H9 (cell line): ENCODE results near the gene ATXN10. TPM values are rescaled to one million over a fixed set of nuclear protein-coding genes. Genes with fewer than 3 reads are reported as not detected.

Experiments used
- DNase-seq: peaks from one replicate; pipeline ENCODE4 v3.0.0-alpha.2; 2017
- H2AFZ ChIP-seq: one replicate; pipeline ENCODE4 v1.6.1; 2013; ENCODE audit warnings: mild to moderate bottlenecking, low read length, control low read depth, moderate library complexity
- H2AK5ac ChIP-seq: 2 replicates; pipeline ENCODE4 v1.6.1; 2013; ENCODE audit warnings: low read length, control low read depth, mixed read lengths; ENCODE audit not compliant: insufficient read length
- H2BK120ac ChIP-seq: one replicate; pipeline ENCODE4 v1.6.1; 2013; ENCODE audit warnings: low read depth, mild to moderate bottlenecking, low read length, control low read depth, inconsistent platforms; ENCODE audit not compliant: poor library complexity, severe bottlenecking
- H2BK12ac ChIP-seq: 2 replicates; pipeline ENCODE4 v1.6.1; 2013; ENCODE audit warnings: low read length, control low read depth, mixed read lengths, low read depth; ENCODE audit not compliant: insufficient read length
- H2BK15ac ChIP-seq: 2 replicates; pipeline ENCODE4 v1.6.1; 2013; ENCODE audit warnings: low read depth, low read length, control low read depth
- H2BK20ac ChIP-seq: one replicate; pipeline ENCODE4 v1.6.1; 2013; ENCODE audit warnings: low read depth, mild to moderate bottlenecking, low read length, control low read depth, inconsistent platforms; ENCODE audit not compliant: poor library complexity, severe bottlenecking
- H2BK5ac ChIP-seq: 2 replicates; pipeline ENCODE4 v1.6.1; 2013; ENCODE audit warnings: low read length, control low read depth, mixed read lengths; ENCODE audit not compliant: insufficient read length
- H3K14ac ChIP-seq: 2 replicates; pipeline ENCODE4 v1.6.1; 2013; ENCODE audit warnings: low read length, control low read depth; ENCODE audit not compliant: insufficient read depth
- H3K18ac ChIP-seq: 2 replicates; pipeline ENCODE4 v1.6.1; 2013; ENCODE audit warnings: low read depth, mild to moderate bottlenecking, mixed read lengths, low read length, control low read depth; ENCODE audit not compliant: insufficient read length
- H3K23ac ChIP-seq: 2 replicates; pipeline ENCODE4 v1.6.1; 2013; ENCODE audit warnings: low read length, control low read depth, mixed read lengths, low read depth; ENCODE audit not compliant: insufficient read length
- H3K23me2 ChIP-seq: 2 replicates; pipeline ENCODE4 v1.6.1; 2013; ENCODE audit warnings: low read depth, mild to moderate bottlenecking, mixed read lengths, low read length, control low read depth; ENCODE audit not compliant: insufficient read length, poor library complexity, severe bottlenecking
- H3K27ac ChIP-seq: 2 replicates; pipeline ENCODE4 v1.5.1; 2013; ENCODE audit warnings: low read length, control low read depth, mixed read lengths, low read depth; ENCODE audit not compliant: insufficient read length
- H3K27me3 ChIP-seq: 2 replicates; pipeline ENCODE4 v1.6.1; 2013; ENCODE audit warnings: low read length, control low read depth, inconsistent platforms; ENCODE audit not compliant: insufficient read depth
- H3K4ac ChIP-seq: 2 replicates; pipeline ENCODE4 v1.6.1; 2013; ENCODE audit warnings: low read depth, mild to moderate bottlenecking, control low read depth, inconsistent platforms, low read length, moderate library complexity
- H3K4me1 ChIP-seq: 2 replicates; pipeline ENCODE4 v1.6.1; 2013; ENCODE audit warnings: low read length, control low read depth, inconsistent platforms; ENCODE audit not compliant: insufficient read depth
- H3K4me2 ChIP-seq: 2 replicates; pipeline ENCODE4 v1.6.1; 2013; ENCODE audit warnings: low read length, control low read depth, mixed read lengths; ENCODE audit not compliant: insufficient read length, insufficient read depth
- H3K56ac ChIP-seq: 2 replicates; pipeline ENCODE4 v1.6.1; 2013; ENCODE audit warnings: low read depth, mild to moderate bottlenecking, mixed read lengths, low read length, control low read depth; ENCODE audit not compliant: insufficient read length
- H3K79me1 ChIP-seq: 2 replicates; pipeline ENCODE4 v1.6.1; 2013; ENCODE audit warnings: low read depth, mild to moderate bottlenecking, moderate library complexity, low read length, control low read depth, inconsistent platforms; ENCODE audit not compliant: insufficient read depth, poor library complexity, severe bottlenecking
- H3K79me2 ChIP-seq: 2 replicates; pipeline ENCODE4 v1.6.1; 2013; ENCODE audit warnings: low read length, control low read depth, inconsistent platforms; ENCODE audit not compliant: insufficient read depth
- H3K9ac ChIP-seq: 2 replicates; pipeline ENCODE4 v1.6.1; 2013; ENCODE audit warnings: low read length, control low read depth, mixed read lengths; ENCODE audit not compliant: insufficient read length; ENCODE audit errors: extremely low read depth
- H3K9me3 ChIP-seq: one replicate; pipeline ENCODE4 v1.6.1; 2013; ENCODE audit warnings: low read depth, low read length, inconsistent platforms; ENCODE audit not compliant: control insufficient read depth
- H3T11ph ChIP-seq: one replicate; pipeline ENCODE4 v1.6.1; 2013; ENCODE audit warnings: mild to moderate bottlenecking, low read length, control low read depth, inconsistent platforms
- H4K20me1 ChIP-seq: one replicate; pipeline ENCODE4 v1.6.1; 2013; ENCODE audit not compliant: control insufficient read depth, insufficient read length, insufficient read depth
- H4K5ac ChIP-seq: 2 replicates; pipeline ENCODE4 v1.6.1; 2013; ENCODE audit warnings: low read depth, mild to moderate bottlenecking, mixed read lengths, low read length, control low read depth; ENCODE audit not compliant: insufficient read length
- H4K8ac ChIP-seq: replicated peaks from 2 replicates; pipeline ENCODE4 v1.6.1; 2013; ENCODE audit warnings: low read length, control low read depth, mixed read lengths, low read depth; ENCODE audit not compliant: insufficient read length
- H4K91ac ChIP-seq: 2 replicates; pipeline ENCODE4 v1.6.1; 2013; ENCODE audit warnings: low read depth, mild to moderate bottlenecking, moderate library complexity, mixed read lengths, low read length, control low read depth; ENCODE audit not compliant: insufficient read length
- H3K27ac Mint-ChIP-seq, 3 experiments: 2 replicates in 2 of 3; 3 replicates in 1 of 3; pipeline ENCODE4 v1.8.0; 2020 to 2021; ENCODE audit warnings: mixed read lengths in 3 of 3, mild to moderate bottlenecking in 1 of 3, moderate library complexity in 1 of 3
- H3K27me3 Mint-ChIP-seq: 2 replicates; pipeline ENCODE4 v1.8.0; 2021; ENCODE audit warnings: low read depth, mild to moderate bottlenecking, moderate library complexity, mixed read lengths
- H3K36me3 Mint-ChIP-seq, 3 experiments: 2 replicates in 2 of 3; 3 replicates in 1 of 3; pipeline ENCODE4 v1.8.0; 2020 to 2021; ENCODE audit warnings: low read depth in 3 of 3, mixed read lengths in 3 of 3; ENCODE audit not compliant: insufficient read depth in 1 of 3
- H3K4me1 Mint-ChIP-seq, 2 experiments: 2 replicates each; pipeline ENCODE4 v1.8.0; 2020; ENCODE audit warnings: mixed read lengths in 2 of 2
- H3K4me3 Mint-ChIP-seq, 2 experiments: 2 replicates in 1 of 2; 3 replicates in 1 of 2; pipeline ENCODE4 v1.8.0; 2020 to 2021; ENCODE audit warnings: mild to moderate bottlenecking in 2 of 2, mixed read lengths in 2 of 2, moderate library complexity in 1 of 2
- H3K9me3 Mint-ChIP-seq, 2 experiments: 2 replicates in 1 of 2; 3 replicates in 1 of 2; pipeline ENCODE4 v1.8.0; 2020; ENCODE audit warnings: mild to moderate bottlenecking in 2 of 2, mixed read lengths in 2 of 2, moderate library complexity in 1 of 2
- WGBS: extraction: QIAGEN DNeasy Blood & Tissue Kit; methylation state at CpG from one replicate; pipeline ENCODE4 v1.1.7; 2013; ENCODE audit warnings: missing lambda C conversion rate, low lambda C conversion rate, mixed read lengths; ENCODE audit not compliant: insufficient read length; ENCODE audit errors: extremely low coverage; 5-methylcytosine and 5-hydroxymethylcytosine counted together
- total RNA-seq: library from RNA; stranded (reverse); gene quantifications from 2 replicates; pipeline ENCODE4 v1.2.1, GENCODE V29; 2021
- TF ChIP-seq, protein P1 (sequence below): fragments of 200-600 bp; sonication (generic); conservative IDR thresholded peaks from 3 replicates; pipeline ENCODE4 v1.8.0; 2021; ENCODE audit warnings: antibody characterized with exemption, mild to moderate bottlenecking

The ATXN10 gene
- total RNA-seq, 1 experiment from 2014 or later: 210 TPM

- H2BK12ac ChIP-seq: no peak overlapping the region
- H3K79me1 ChIP-seq: no peaks in the 10 kb centered on the region
- H3K4me1 ChIP-seq: no peaks in the 10 kb centered on the region
- H4K20me1 ChIP-seq: no peaks in the 10 kb centered on the region
- no peak overlapping the region for H3K27ac ChIP-seq
- TF ChIP-seq, protein P1, sequence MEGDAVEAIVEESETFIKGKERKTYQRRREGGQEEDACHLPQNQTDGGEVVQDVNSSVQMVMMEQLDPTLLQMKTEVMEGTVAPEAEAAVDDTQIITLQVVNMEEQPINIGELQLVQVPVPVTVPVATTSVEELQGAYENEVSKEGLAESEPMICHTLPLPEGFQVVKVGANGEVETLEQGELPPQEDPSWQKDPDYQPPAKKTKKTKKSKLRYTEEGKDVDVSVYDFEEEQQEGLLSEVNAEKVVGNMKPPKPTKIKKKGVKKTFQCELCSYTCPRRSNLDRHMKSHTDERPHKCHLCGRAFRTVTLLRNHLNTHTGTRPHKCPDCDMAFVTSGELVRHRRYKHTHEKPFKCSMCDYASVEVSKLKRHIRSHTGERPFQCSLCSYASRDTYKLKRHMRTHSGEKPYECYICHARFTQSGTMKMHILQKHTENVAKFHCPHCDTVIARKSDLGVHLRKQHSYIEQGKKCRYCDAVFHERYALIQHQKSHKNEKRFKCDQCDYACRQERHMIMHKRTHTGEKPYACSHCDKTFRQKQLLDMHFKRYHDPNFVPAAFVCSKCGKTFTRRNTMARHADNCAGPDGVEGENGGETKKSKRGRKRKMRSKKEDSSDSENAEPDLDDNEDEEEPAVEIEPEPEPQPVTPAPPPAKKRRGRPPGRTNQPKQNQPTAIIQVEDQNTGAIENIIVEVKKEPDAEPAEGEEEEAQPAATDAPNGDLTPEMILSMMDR: no peak
- H3K36me3 Mint-ChIP-seq: peaks cover 10 to 26% (median 19%) of the 10 kb centered on the region in 3 experiments; a peak in 6 of 7 replicates
- no peak overlapping the region for H4K5ac ChIP-seq
- no peak overlapping the region for H3K4me3 Mint-ChIP-seq
- H4K8ac ChIP-seq: no peak overlapping the region
- no peak overlapping the region for H2BK20ac ChIP-seq
- no peaks in the 10 kb centered on the region for H3K23me2 ChIP-seq
- peaks cover 13% of the 10 kb centered on the region in 2 experiments for H3K4me1 Mint-ChIP-seq
- H3K9me3 Mint-ChIP-seq: no peaks in the 10 kb centered on the region
- H3K56ac ChIP-seq: no peak overlapping the region
- H2AK5ac ChIP-seq: no peak overlapping the region
- WGBS: no CpG with 5 or more reads among the region's 2 CpGs
- H3T11ph ChIP-seq: no peak overlapping the region
- no peaks in the 10 kb centered on the region for H3K27me3 ChIP-seq
- no peak overlapping the region for H3K4ac ChIP-seq
- H3K27me3 Mint-ChIP-seq: no peaks in the 10 kb centered on the region
- no peak overlapping the region for H4K91ac ChIP-seq
- H2BK15ac ChIP-seq: no peak overlapping the region
- H3K9ac ChIP-seq: no peak overlapping the region
- H3K9me3 ChIP-seq: no peaks in the 10 kb centered on the region
- DNase-seq: no peak
- no peak overlapping the region for H3K4me2 ChIP-seq
- no peak overlapping the region for H2AFZ ChIP-seq
- H3K27ac Mint-ChIP-seq: no peak overlapping the region; a peak in 1 of 7 replicates
- no peak overlapping the region for H3K18ac ChIP-seq
- no peak overlapping the region for H2BK5ac ChIP-seq
- H3K14ac ChIP-seq: no peak overlapping the region
- H3K23ac ChIP-seq: no peak overlapping the region
- no peaks in the 10 kb centered on the region for H3K79me2 ChIP-seq
- no peak overlapping the region for H2BK120ac ChIP-seq
Measured at GRCh38 chr22:45814198-45814597, 142.6 kb downstream of the ATXN10 start.
